Right atrium auricular region (tissue), 2 donors: ENCODE data around the gene ELL2. TPM values are rescaled to one million over a fixed set of nuclear protein-coding genes. Genes with fewer than 3 reads are reported as not detected.

ENCODE experiments used
- DNase-seq: peaks from one replicate; pipeline ENCODE4 v3.0.0-alpha.2; 2019; ENCODE audit warnings: low spot score
- H3K27ac ChIP-seq, 2 donors: fragments of 200-600 bp; sonication (generic); 1 replicate in 1 of 2; 2 replicates in 1 of 2; pipeline ENCODE4 v1.5.1; 2016 to 2019
- H3K27me3 ChIP-seq, 2 donors: fragments of 200-600 bp; sonication (generic); one replicate each; pipeline versions ENCODE4 v1.5.1 to v1.6.0; 2017 to 2019
- H3K36me3 ChIP-seq: fragments of 200-600 bp; sonication (generic); one replicate; pipeline ENCODE4 v1.5.1; 2016
- H3K4me1 ChIP-seq, 2 donors: fragments of 200-600 bp; sonication (generic); one replicate each; pipeline versions ENCODE4 v1.5.1 to v1.6.0; 2017 to 2019
- H3K4me3 ChIP-seq, 2 donors: fragments of 200-600 bp; sonication (generic); 1 replicate in 1 of 2; 2 replicates in 1 of 2; pipeline ENCODE4 v1.5.1; 2017 to 2019; ENCODE audit warnings: mild to moderate bottlenecking in 1 of 2, moderate library complexity in 1 of 2
- H3K9me3 ChIP-seq, 2 donors: fragments of 200-600 bp; sonication (generic); one replicate each; pipeline ENCODE4 v1.5.1; 2019
- CTCF ChIP-seq, 2 donors: fragments of 200-600 bp; sonication (generic); IDR thresholded peaks; one replicate each; pipeline ENCODE4 v1.5.1; 2019; ENCODE audit warnings: antibody characterized with exemption in 2 of 2
- total RNA-seq, 2 donors: library from RNA; depleted of rRNA; stranded (reverse); fragments of >200 nt; gene quantifications; one replicate each; pipeline ENCODE4 v1.1.0, GENCODE V29; 2016

The ELL2 gene
- total RNA-seq, 2 donors from 2014 or later: 28.8 to 29.1 TPM

GRCh38 chr5:95880081-95880926 is 81.3 kb downstream of the ELL2 start:
- no peaks in the 10 kb centered on the region for H3K27me3 ChIP-seq
- no peak for TF ChIP-seq CTCF (IDR thresholded peaks at IDR 0.05)
- peaks cover 0 to 5% of the 10 kb centered on the region in 2 donors for H3K4me1 ChIP-seq
- H3K4me3 ChIP-seq: no peak overlapping the region
- DNase-seq: no peak
- H3K27ac ChIP-seq: no peak overlapping the region
- no peaks in the 10 kb centered on the region for H3K9me3 ChIP-seq
- H3K36me3 ChIP-seq: no peaks in the 10 kb centered on the region

GRCh38 chr5:95879661-95880060 is 82.0 kb downstream of the ELL2 start:
- Histone ChIP-seq H3K27ac (no peak overlapping the region), H3K9me3 (no peaks in the 10 kb centered on the region), H3K4me3 (no peak overlapping the region), H3K36me3 (no peaks in the 10 kb centered on the region), H3K27me3 (no peaks in the 10 kb centered on the region), H3K4me1 (peaks cover 0 to 5% of the 10 kb centered on the region in 2 donors)
- DNase-seq: no peak
- TF ChIP-seq CTCF (IDR thresholded peaks at IDR 0.05): no peak

- Histone ChIP-seq H3K9me3 (no peaks in the 10 kb centered on the region), H3K27ac (no peak overlapping the region), H3K36me3 (no peaks in the 10 kb centered on the region), H3K4me1 (peaks cover 0 to 5% of the 10 kb centered on the region in 2 donors), H3K4me3 (no peak overlapping the region), H3K27me3 (no peaks in the 10 kb centered on the region)
- no peak for DNase-seq
- TF ChIP-seq CTCF (IDR thresholded peaks at IDR 0.05): no peak
Measured at GRCh38 chr5:95878417-95879323, 83.0 kb downstream of the ELL2 start.

GRCh38 chr5:95876782-95877181 is 84.9 kb downstream of the ELL2 start:
- Histone ChIP-seq H3K27me3 (no peaks in the 10 kb centered on the region), H3K9me3 (no peaks in the 10 kb centered on the region), H3K4me3 (no peak overlapping the region), H3K4me1 (peaks cover 0 to 3% of the 10 kb centered on the region in 2 donors), H3K27ac (no peak overlapping the region), H3K36me3 (no peaks in the 10 kb centered on the region)
- DNase-seq: no peak
- no peak for TF ChIP-seq CTCF (IDR thresholded peaks at IDR 0.05)

GRCh38 chr5:95874246-95874645 is 87.4 kb downstream of the ELL2 start:
- Histone ChIP-seq H3K36me3 (no peaks in the 10 kb centered on the region), H3K4me3 (no peak overlapping the region), H3K4me1 (peaks cover 0 to 7% of the 10 kb centered on the region in 2 donors), H3K27ac (no peak overlapping the region), H3K27me3 (no peaks in the 10 kb centered on the region), H3K9me3 (no peaks in the 10 kb centered on the region)
- no peak for DNase-seq
- no peak for TF ChIP-seq CTCF (IDR thresholded peaks at IDR 0.05)
